Measurements from ENCODE around the gene CDKN3.
"Not testable (repeated sequence)": the region's sequence is repeated elsewhere in the genome, so short reads cannot be mapped to it uniquely, and the experiment has no call there.

The CDKN3 gene

DNA sequence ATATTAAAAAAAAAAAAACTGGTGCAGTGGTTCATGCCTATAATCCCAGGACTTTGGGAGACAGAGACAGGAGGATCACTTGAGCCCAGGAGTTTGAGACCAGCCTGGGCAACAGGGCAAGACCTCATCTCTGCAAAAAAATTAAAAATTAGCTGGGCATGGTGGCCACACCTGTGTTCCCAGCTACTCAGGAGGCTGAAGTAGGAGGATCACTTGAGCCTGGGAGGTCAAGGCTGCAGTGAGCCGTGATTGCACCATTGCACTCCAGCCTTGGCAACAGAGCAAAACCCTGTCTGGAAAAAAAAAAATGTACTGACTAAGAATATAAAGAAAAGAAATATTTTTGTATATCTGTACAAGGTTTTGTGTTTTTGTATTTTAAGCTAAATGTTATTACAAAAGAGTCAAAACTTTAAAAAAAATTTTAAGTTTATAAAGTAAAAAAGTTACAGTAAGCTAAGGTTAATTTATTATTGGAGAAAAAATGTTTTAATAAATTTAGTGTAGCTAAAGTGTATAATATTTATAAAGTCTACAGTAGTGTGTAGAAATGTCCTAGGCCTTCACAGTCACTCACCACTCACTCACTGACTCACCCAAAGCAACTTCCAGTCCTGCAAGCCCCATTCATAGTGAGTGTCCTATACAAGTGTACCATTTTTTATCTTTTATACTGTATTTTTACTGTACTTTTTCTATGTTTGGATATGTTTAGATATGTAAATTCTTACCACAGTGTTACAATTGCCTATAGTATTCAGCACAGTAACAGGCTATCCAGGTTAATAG is 60.2 kb downstream of the CDKN3 start:
- DNase-seq (ENCODE audit: low read depth) = not testable (repeated sequence)

DNA sequence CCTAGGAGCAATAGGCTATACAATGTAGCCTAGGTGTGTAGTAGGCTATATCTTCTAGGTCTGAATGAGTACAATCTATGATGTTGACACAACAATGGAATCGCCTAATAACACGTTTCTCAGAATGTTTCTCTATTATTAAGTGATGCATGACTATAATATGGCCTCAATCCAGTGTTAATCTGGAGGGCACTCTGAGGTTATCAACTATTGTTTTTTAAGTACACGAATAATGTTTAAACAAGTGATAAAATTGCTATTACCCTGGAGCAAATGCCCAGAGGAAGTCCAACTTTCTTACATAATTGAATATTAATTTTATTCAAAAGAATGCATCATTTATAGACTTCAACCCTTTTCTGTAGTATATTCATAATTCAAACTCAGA is 60.8 kb downstream of the CDKN3 start:
- no peak for DNase-seq (ENCODE audit: low read depth)

DNA sequence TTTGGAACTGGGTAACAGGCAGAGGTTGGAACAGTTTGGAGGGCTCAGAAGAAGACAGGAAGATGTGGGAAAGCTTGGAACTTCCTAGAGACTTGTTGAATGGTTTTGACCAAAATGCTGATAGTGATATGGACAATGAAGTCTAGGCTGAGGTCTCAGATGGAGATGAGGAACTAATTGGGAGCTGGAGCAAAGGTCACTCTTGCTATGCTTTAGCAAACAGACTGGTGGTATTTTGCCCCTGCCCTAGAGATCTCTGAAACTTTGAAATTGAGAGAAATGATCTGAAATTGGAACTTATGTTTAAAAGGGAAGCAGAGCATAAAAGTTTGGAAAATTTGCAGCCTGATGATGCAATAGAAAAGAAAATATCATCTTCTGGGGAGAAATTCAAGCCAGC is 61.7 kb downstream of the CDKN3 start:
- not testable (repeated sequence) for DNase-seq (ENCODE audit: low read depth)

DNA sequence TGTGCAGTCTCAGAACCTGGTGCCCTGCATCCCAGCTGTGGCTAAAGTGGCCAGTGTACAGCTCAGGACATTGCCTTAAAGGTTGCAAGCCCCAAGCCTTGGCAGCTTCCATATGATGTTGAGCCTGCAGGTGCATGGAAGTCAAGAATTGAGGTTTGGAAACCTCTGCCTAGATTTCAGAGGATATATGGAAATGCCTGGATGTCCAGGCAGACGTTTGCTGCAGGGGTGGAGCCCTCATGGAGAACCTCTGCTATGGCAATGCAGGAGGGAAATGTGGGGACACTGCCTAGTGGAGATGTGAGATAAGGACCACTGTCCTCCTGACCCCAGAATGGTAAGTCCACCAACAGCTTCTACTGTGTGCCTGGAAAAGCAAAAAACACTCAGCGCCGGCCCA is 62.3 kb downstream of the CDKN3 start:
- no peak for DNase-seq (ENCODE audit: low read depth)

DNA sequence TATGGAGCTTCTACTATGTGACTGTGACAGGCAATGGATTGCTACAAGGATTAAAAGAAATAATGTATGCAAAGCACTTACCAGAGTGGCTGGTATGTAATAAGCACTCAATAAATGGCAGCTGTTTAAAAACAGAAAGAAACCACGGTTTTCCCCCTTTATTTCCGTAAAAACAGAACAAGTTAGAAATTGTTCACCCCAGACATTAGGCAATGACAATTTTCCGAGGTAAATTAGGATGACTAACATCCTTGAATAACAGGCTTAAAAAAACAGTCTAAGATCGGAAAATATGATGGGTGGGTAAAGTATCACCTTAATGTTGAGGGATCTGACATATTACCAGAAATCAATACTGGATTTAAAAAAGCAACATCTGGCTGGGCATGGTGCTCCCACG is 65.2 kb downstream of the CDKN3 start:
- DNase-seq (ENCODE audit: low read depth) = no peak

DNA sequence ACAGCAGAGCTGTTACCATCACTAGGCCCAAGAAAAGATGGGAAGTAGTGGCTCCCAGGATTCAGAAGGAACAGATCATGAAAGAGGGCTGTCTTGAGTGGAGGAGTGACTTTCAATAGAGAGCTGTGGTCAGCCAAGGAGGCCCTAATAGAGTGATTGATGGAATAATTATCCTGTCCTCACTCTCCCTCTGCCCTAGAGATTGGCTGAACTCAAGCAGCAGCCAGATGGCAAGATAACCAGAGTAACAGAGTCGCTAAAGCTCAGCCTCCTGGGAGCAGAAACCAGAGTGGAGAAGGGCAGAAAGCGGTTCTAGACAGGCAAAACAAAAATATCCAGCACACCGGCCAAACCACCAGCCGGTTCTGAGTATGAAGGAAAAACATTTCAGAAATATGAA is 68.8 kb downstream of the CDKN3 start:
- no peak for DNase-seq (ENCODE audit: low read depth)

DNA sequence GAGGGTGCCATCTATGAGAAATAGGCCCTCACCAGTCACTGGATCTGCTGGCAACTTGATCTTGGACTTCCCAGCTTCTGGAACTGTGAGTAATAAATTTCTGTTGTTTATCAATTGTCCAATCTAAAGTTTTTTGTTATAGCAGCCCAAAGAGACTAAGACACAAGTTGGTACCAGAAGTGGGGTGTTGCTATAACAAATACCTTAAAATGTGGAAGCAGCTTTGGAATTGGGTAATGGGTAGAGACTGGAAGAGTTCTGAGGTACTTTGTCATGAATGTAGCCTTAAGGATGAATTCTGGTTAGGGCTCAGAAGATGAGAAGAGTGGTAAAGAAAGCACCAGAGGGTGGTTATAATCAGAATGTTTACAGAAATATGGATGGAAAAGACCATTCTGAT is 70.5 kb downstream of the CDKN3 start:
- DNase-seq (ENCODE audit: low read depth) = no peak
